K562 (cell line): ENCODE results near the gene RASL11A. TPM values are rescaled to one million over a fixed set of nuclear protein-coding genes. Genes with fewer than 3 reads are reported as not detected.

Experiments used
- ERF ChIP-seq: fragments of 450-650 bp; formaldehyde crosslinking; IDR thresholded peaks from 2 replicates; pipeline ENCODE4 v1.4.0; 2020; ENCODE audit warnings: mild to moderate bottlenecking, mixed read lengths
- NCOA4 ChIP-seq: fragments of 450-650 bp; IDR thresholded peaks from 2 replicates; pipeline ENCODE4 v1.6.1; 2018; ENCODE audit warnings: mild to moderate bottlenecking; ENCODE audit not compliant: partially characterized antibody
- NFRKB ChIP-seq: fragments of 450-650 bp; IDR thresholded peaks from 2 replicates; pipeline ENCODE4 v1.6.1; 2016; ENCODE audit warnings: low read depth
- PRDM10 ChIP-seq: fragments of 450-650 bp; IDR thresholded peaks from 2 replicates; pipeline ENCODE4 v1.6.1; 2018; ENCODE audit not compliant: partially characterized antibody
- polyA plus RNA-seq, 8 experiments: library from polyadenylated mRNA; depleted of rRNA in 4 of 8; stranded (reverse) in 5 of 8; unstranded in 3 of 8; fragments of >200 nt; fragmentation: Nextera tagmentation in 2 of 8; fragmentation: Illumina TruSeq in 1 of 8; extraction: Ambion mirVana in 2 of 8; extraction: Trizol in 1 of 8; gene quantifications; 2 replicates each; pipeline versions ENCODE4 v1.2.1 to v1.2.3, GENCODE V29; 2011 to 2014; ENCODE audit warnings: inconsistent platforms in 1 of 8, missing spikeins in 1 of 8
- total RNA-seq, 7 experiments: library from RNA; depleted of rRNA in 6 of 7; stranded (reverse); fragments of >200 nt in 6 of 7; fragmentation: Illumina TruSeq in 2 of 7; extraction: Trizol in 2 of 7; gene quantifications; 2 replicates each; pipeline versions ENCODE4 v1.2.1 to v1.2.3, GENCODE V29; 2011 to 2021; ENCODE audit warnings: low replicate concordance in 1 of 7
- TF ChIP-seq, protein P1 (sequence below): sonication (generic); formaldehyde crosslinking; IDR thresholded peaks from 2 replicates; pipeline ENCODE4 v1.8.1; 2022; ENCODE audit warnings: missing genetic modification reagents

The RASL11A gene
- total and polyA plus RNA-seq, 9 of the 15 experiments (the other 6 are each of a cell fraction or from before 2014, with no cell fraction given), result 0.11 to 2.2 (median 1.5) TPM; not detected in 1

DNA sequence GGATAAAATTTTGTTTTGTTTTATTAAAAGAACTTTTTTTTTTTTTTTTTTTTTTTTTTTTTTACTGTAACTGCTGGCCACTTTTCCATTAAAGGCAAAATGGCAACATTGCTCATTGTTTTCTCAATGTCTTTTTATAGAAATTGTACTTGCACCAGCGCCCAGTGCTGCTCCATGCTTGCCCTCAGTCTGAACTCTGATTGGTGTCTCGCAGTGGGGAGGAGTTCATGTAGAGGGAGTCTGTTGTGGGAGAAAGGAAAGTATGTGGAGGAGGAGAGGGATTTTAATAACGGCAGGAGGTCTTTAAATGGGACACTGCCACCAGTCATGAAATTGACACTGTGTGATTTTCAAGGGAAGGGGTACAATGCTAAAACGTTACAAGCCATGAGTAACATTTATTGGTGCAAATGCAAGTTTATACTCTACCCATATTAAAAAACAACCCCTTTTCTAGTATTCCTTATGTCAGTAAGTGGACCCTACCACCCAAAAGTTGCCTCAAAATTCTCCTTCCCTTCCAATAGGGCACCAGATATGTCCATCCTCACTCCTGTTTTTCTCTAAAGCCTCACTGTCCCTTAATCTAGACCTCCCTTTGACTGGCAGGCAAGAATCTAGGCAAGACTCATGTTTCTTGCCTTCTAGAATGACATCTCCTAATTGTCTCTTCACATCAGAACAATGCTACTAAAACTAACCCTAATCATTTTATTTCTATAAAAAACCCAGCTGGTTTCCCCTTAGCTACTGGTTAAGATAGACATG lies 3.2 kb downstream of the RASL11A start (continued):
- no peak for TF ChIP-seq PRDM10
- no peak for TF ChIP-seq NCOA4
- TF ChIP-seq ERF (CRISPR knock-in tag), result no peak
- TF ChIP-seq, protein P1, sequence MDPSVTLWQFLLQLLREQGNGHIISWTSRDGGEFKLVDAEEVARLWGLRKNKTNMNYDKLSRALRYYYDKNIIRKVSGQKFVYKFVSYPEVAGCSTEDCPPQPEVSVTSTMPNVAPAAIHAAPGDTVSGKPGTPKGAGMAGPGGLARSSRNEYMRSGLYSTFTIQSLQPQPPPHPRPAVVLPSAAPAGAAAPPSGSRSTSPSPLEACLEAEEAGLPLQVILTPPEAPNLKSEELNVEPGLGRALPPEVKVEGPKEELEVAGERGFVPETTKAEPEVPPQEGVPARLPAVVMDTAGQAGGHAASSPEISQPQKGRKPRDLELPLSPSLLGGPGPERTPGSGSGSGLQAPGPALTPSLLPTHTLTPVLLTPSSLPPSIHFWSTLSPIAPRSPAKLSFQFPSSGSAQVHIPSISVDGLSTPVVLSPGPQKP, result no peak
- TF ChIP-seq NFRKB, result no peak
- TF ChIP-seq, all 486 proteins: peak for 0
